ENCODE measurements around the gene SLC26A8.
"Not testable (repeated sequence)": the region's sequence is repeated elsewhere in the genome, so short reads cannot be mapped to it uniquely, and the experiment has no call there.

Gene SLC26A8

DNA sequence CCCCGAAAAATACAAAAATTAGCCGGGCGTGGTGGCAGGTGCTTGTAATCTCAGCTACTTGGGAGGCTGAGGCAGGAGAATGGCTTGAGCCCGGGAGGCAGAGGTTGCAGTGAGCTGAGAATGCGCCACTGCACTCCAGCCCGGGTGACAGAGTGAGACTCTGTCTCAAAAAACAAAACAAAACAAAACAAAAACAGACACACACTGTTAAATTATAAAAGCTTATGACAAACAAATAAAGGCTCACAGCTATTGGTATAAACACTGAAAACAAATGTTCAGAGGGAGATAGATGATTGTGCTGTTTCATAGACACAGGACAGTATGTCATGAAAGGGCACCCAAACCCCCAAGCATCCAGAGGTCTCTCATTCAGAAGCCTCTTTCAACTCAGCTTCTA, 107.5 kb downstream of the SLC26A8 start:
- not testable (repeated sequence) for DNase-seq (ENCODE audit: low read depth in 3 of 3)

DNA sequence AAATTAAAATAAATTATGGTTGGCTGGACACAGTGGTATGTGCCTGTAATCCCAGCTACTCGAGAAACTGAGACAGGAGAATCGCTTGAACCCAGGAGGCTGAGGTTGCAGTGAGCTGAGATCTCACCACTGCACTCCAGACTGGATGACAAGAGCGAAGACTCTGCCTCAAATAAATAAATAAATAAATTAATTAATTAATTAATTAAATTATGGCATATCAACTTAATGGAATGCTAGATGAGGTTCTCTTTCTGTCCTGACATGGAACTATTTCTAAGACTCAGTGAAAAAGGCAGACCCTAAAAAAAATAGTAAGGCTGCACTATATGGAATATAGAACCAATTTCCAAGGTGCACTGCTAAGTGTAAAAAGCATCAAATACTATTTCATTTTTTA, 108.4 kb downstream of the SLC26A8 start:
- DNase-seq (ENCODE audit: low read depth in 3 of 3): no peak

GRCh38 chr6:35914536-35914935, 109.9 kb downstream of the SLC26A8 start:
- DNase-seq (ENCODE audit: low read depth in 3 of 3): no peak

DNA sequence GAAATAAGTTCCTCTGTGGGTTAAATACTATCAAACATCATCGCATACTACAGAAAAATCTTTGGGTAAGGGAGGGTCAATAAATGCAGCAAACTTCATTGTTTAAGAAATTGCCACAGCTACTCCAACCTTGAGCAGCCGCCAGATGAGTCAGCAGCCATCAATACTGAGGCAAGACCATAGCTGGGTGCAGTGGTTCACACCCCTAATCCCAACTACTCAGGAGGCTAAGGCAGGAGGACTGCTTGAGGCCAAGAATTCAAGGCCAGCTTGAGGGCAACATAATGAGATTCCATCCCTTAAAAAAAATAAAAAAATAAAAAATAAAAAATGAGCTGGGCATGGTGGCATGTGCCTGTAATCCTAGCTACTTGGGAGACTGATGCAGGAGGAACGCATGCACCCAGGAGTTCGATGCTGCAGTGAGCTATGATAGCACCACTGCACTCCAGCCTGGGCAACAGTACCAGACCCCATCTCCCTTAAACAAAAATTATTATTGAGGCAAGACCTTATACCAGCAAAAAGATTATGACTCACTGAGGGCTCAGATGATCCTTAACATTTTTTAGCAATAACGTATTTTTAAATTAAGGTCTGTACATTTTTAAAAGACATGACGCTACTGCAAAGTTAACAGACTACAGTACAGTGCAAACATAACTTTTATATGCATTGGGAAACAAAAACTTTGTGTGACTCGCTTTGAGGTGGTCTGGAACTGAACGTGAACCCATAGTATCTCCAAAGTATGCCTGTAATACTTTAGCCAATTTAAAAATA, 112.4 kb downstream of the SLC26A8 start:
- DNase-seq (ENCODE audit: low read depth in 3 of 3): no peak

DNA sequence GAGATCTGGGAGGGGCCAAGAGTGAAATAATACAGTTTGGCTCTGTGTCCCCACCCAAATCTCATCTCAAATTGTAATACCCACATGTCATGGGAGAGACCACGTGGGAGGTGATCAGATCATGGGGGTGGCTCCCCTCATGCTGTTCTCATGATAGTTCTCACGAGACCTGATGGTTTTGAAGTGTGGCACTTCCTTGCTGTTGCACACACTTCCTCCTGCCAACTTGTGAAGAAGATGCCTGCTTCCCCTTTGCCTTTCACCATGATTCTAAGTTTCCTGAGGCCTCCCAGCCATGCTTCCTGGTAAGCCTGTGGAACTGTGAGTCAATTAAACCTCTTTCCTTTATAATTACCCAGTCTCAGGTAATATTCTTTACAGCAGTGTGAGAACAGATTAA, 114.9 kb downstream of the SLC26A8 start:
- DNase-seq (ENCODE audit: low read depth in 3 of 3): not testable (repeated sequence)

- not testable (repeated sequence) for DNase-seq (ENCODE audit: low read depth in 3 of 3)
These were observed 115.6 kb downstream of the SLC26A8 start for GRCh38 chr6:35908753-35909401.

DNA sequence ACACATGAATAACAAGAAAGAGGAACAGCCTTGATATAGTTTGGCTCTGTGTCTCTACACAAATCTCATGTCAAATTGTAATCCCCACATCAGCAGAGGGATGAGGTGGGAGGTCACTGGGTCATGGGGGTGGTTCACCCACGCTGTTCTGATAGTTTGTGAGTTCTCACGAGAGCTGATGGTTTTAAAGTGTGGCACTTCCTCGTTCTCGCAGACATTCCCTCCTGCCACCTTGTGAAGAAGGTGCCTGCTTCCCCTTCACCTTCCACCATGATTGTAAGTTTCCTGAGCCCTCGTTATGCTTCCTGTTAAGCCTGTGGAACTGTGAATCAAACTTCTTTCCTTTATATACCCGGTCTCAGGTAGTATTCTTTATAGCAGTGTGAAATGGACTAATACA, 116.7 kb downstream of the SLC26A8 start:
- no peak for DNase-seq (ENCODE audit: low read depth in 3 of 3)

- DNase-seq (ENCODE audit: low read depth in 3 of 3): no peak
These were observed 118.0 kb downstream of the SLC26A8 start for GRCh38 chr6:35906499-35906846.

- DNase-seq (ENCODE audit: low read depth in 3 of 3): no peak
These were observed 118.5 kb downstream of the SLC26A8 start for GRCh38 chr6:35905841-35906498.

DNA sequence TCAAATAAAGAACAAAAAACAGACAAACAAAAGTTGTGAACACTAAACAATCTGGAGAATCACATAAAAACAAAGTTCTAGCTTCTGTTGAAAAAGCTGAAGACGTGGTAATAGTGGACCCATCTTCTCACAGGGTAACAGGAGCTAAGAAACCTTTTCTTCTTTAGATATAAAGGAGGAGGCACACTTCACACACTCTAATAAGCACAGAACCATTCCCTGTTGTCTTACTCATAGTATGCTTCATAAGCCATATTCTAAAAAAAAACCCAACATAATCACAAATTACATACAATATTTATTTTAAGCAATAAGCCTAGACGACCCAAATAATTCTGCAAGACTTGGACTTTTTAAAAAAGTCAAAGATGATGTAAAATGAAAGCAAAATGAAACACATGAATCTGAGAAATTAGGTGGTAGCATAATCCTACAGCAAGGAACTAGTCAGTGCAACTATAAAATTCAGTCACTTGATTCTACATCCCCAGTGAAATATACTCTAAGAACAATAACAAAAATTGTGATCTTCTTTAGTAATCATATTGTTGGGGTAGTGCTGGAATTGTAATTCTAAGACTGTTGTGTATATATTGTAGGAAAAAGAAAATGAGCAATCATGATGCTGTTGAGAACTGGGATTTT, 119.2 kb downstream of the SLC26A8 start:
- DNase-seq (ENCODE audit: low read depth in 3 of 3): no peak

DNA sequence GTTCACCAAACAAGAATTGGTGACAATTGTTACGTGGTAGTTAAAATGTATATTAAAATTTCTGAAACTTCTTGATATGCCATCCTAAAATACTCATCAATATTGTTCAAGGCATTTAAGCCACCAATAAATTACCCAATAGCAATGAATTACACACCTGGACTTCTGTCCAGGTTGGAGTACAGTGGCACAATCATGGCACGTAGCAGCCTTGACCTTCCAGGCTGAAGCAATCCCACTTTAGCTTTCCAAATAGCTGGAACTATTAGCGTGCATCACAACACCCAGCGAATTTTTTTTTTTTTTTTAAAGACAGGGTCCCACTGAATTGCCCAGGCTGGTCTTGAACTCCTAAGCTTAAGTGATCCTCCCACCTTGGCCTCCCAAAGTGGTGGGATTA, 120.8 kb downstream of the SLC26A8 start:
- DNase-seq (ENCODE audit: low read depth in 3 of 3): no peak

DNA sequence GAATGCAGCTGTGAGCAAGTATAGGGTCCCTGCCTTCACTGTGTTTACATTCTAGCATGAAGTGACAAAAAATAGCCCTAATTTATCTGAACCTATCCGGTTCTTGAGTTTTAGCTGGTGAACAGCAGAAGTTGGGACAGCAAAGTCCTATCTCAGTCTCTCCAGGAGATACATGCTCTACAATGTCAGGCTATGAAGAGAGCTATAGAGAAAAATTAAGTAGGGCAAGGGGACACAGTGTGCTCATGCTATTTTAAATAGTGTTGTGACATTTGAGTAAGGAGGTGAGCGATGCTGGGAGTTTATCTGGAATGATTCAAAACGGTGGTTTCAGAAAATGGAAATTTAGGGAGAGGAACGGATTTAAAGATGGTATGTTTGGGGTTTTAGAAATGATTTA, 124.0 kb downstream of the SLC26A8 start:
- DNase-seq (ENCODE audit: low read depth in 3 of 3): no peak

DNA sequence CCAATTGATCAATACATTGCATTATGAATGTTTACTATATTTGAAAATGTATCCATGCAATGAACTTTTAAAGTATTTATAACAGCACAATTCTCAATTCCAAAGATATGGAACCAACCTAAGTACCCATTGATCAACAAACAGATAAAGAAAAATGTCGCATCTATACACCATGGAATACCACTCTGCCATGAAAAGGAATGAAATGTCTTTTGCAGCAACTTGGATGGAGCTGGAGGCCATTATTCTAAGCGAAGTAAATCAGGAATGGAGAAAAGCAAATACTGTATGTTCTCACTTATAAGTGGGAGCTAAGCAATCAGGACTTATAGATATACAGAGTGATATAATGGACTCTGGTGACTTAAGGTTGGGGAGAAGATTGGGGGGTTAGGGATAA, 126.4 kb downstream of the SLC26A8 start:
- DNase-seq (ENCODE audit: low read depth in 3 of 3): no peak

DNA sequence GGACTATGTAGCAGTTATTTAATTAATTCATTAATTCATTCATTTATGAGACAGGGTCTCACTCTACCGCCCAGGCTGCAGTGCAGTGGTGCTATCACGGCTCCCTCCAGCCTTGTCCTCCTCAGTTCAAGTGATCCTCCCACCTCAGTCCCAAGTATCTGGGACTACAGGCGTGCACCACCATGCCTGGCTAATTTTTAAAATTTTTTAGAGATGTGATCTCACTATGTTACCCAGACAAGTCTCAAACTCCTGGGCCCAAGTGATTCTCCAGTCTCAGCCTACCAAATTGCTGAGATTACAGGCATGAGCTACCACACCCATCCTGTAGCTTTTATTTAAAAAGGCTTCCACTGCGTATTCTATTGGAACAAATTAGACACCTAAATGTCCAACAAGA, 127.0 kb downstream of the SLC26A8 start:
- no peak for DNase-seq (ENCODE audit: low read depth in 3 of 3)

DNA sequence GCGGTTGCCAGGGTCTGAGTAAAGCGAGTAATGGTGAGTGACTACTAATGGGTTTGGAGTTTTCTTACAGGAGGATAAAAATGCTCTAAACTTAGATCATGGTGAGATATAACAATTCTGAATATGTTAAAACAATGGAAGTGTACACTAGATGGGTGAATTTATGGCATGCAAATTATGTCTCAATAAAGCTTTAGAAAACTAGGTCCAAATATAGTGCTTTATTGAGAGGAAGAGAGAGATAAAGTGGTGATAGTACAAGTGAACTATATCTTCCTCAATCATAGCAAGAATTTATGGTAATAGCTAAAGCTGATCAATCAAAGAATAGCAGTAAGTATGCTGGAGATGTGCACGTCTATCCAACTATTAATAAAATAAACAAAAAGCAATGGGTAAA, 127.4 kb downstream of the SLC26A8 start:
- DNase-seq (ENCODE audit: low read depth in 3 of 3): no peak

- DNase-seq (ENCODE audit: low read depth in 3 of 3): no peak
These were observed 128.2 kb downstream of the SLC26A8 start for GRCh38 chr6:35896228-35896627.

GRCh38 chr6:35895560-35895959, 128.9 kb downstream of the SLC26A8 start:
- no peak for DNase-seq (ENCODE audit: low read depth in 3 of 3)

- no peak for DNase-seq (ENCODE audit: low read depth in 3 of 3)
These were observed 129.7 kb downstream of the SLC26A8 start for GRCh38 chr6:35894776-35895175.
